Measurements from ENCODE around the gene OLR1. TPM values are rescaled to one million over a fixed set of nuclear protein-coding genes. Genes with fewer than 3 reads are reported as not detected.

OLR1 gene
- polyA plus RNA-seq (2012; ENCODE audit: insufficient read length, low read depth) = not detected

DNA sequence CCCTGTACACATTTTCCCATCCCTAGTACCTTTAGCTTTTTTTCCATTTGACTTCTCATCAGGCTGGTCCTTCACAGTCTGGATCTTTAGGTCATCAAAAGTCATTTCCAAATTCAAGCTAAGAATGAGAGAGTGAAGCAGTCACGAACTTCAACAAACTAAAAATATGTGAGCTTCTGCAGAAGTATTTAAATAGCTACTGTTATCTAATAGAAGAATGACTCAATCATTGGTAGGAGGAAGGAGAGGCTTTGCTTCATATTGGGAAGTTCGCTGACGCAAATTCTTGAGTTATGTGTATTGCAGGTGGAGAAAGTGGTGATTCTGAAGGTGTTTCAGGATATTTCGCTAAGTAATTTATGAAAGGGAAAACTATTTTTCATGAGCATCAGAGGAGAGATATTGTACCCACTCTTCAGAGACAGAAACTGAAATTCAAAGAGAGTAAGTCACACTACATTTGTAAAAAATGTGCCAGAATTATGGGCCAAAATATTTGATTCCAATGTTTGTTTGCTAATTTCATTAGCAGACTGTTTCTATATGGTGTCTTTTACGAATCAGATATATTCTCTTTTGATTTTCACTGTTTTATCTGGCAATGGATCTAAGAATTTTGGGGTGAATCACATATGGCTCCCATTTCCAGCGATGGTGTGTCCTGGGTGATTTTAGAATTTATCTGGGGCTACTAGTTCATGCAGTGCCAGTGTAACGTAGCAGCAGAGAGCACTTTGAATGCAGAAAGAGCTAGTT is at the start of gene OLR1:
TSS of gene OLR1 (minus strand) at position 160 of the 756 bp plus-strand sequence. CDS start at position 105, 55 bp downstream.
- TF ChIP-seq TAF1 (IDR thresholded peaks at IDR 0.05; ENCODE audit: borderline replicate concordance, insufficient read depth, low read length) = no peak
- TF ChIP-seq SIN3A (IDR thresholded peaks at IDR 0.05; ENCODE audit: borderline replicate concordance, insufficient read depth, low read length) = no peak
- TF ChIP-seq, protein P1, sequence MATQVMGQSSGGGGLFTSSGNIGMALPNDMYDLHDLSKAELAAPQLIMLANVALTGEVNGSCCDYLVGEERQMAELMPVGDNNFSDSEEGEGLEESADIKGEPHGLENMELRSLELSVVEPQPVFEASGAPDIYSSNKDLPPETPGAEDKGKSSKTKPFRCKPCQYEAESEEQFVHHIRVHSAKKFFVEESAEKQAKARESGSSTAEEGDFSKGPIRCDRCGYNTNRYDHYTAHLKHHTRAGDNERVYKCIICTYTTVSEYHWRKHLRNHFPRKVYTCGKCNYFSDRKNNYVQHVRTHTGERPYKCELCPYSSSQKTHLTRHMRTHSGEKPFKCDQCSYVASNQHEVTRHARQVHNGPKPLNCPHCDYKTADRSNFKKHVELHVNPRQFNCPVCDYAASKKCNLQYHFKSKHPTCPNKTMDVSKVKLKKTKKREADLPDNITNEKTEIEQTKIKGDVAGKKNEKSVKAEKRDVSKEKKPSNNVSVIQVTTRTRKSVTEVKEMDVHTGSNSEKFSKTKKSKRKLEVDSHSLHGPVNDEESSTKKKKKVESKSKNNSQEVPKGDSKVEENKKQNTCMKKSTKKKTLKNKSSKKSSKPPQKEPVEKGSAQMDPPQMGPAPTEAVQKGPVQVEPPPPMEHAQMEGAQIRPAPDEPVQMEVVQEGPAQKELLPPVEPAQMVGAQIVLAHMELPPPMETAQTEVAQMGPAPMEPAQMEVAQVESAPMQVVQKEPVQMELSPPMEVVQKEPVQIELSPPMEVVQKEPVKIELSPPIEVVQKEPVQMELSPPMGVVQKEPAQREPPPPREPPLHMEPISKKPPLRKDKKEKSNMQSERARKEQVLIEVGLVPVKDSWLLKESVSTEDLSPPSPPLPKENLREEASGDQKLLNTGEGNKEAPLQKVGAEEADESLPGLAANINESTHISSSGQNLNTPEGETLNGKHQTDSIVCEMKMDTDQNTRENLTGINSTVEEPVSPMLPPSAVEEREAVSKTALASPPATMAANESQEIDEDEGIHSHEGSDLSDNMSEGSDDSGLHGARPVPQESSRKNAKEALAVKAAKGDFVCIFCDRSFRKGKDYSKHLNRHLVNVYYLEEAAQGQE (IDR thresholded peaks at IDR 0.05; ENCODE audit: insufficient read depth in 1 of 2, low read depth in 2 of 2, low read length in 2 of 2) = no peak
- no peak for TF ChIP-seq POLR2AphosphoS5 (IDR thresholded peaks at IDR 0.05; ENCODE audit: low read depth, low read length)
- no peak for TF ChIP-seq FOXP2 (optimal IDR thresholded peaks at IDR 0.05; ENCODE audit: borderline replicate concordance, extremely low read depth, extremely low read length, insufficient read depth)

DNA sequence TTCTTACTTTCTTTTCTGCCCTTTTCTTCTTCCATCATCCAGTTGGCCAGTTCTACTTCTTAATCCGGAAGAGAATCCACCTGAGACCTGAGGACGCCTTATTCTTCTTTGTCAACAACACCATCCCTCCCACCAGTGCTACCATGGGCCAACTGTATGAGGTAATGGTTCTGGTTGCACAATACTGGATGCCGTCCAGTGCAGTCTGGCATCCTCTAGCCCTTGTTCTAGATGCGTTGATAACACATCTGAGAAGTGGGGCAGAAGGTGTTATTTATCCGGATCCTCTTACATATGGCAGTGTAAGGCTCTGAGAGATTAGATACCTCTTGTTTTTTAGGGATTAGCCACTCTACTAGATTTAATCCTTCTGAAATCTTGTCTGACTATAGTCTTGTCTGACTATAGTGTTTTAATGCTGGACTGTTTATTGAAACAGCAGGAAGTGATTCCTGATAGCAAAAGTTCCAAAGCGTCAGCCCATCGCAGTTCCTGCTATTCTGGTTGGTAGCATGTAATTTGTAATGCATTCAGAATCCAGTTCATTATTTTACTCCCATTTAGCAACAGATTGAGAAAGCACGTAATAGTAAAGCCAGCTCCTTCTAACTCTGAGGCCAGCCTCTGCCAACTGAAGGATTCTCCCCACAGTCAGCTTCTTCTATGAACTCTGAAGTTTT is 48.6 kb upstream of the OLR1 start:
- no peak for TF ChIP-seq FOXP2 (optimal IDR thresholded peaks at IDR 0.05; ENCODE audit: borderline replicate concordance, extremely low read depth, extremely low read length, insufficient read depth)

- TF ChIP-seq, protein P1 (IDR thresholded peaks at IDR 0.05; ENCODE audit: insufficient read depth in 1 of 2, low read depth in 2 of 2, low read length in 2 of 2) = no peak
- TF ChIP-seq TAF1 (IDR thresholded peaks at IDR 0.05; ENCODE audit: borderline replicate concordance, insufficient read depth, low read length) = no peak
- TF ChIP-seq SIN3A (IDR thresholded peaks at IDR 0.05; ENCODE audit: borderline replicate concordance, insufficient read depth, low read length) = no peak
- TF ChIP-seq FOXP2 (optimal IDR thresholded peaks at IDR 0.05; ENCODE audit: borderline replicate concordance, extremely low read depth, extremely low read length, insufficient read depth) = no peak
- TF ChIP-seq POLR2AphosphoS5 (IDR thresholded peaks at IDR 0.05; ENCODE audit: low read depth, low read length) = no peak
Observed at GRCh38 chr12:10218021-10218420, 46.1 kb upstream of the OLR1 start.

GRCh38 chr12:10215436-10215835 is 43.5 kb upstream of the OLR1 start:
- TF ChIP-seq POLR2AphosphoS5 (IDR thresholded peaks at IDR 0.05; ENCODE audit: low read depth, low read length) = no peak
- TF ChIP-seq TAF1 (IDR thresholded peaks at IDR 0.05; ENCODE audit: borderline replicate concordance, insufficient read depth, low read length) = no peak
- no peak for TF ChIP-seq SIN3A (IDR thresholded peaks at IDR 0.05; ENCODE audit: borderline replicate concordance, insufficient read depth, low read length)
- TF ChIP-seq, protein P1 (IDR thresholded peaks at IDR 0.05; ENCODE audit: insufficient read depth in 1 of 2, low read depth in 2 of 2, low read length in 2 of 2) = no peak
- no peak for TF ChIP-seq FOXP2 (optimal IDR thresholded peaks at IDR 0.05; ENCODE audit: borderline replicate concordance, extremely low read depth, extremely low read length, insufficient read depth)

DNA sequence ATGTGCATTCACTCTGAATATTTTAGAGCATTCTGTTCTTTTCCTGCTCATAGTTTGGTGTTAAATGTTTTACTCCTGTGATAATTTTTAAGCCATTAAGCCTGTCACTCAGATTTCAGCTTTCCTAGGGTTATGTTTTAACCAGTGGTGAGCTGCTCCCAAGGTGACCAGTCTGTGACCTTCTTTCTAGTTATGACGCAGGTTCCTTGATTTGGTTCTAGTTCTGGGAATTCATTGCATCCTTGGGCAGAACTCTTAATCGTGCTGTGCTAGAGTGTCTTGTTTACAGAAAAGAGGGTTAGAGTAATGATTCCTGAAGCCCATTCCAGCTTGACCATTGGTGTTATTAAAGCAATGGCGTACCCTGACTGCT is 42.9 kb upstream of the OLR1 start:
- no peak for TF ChIP-seq SIN3A (IDR thresholded peaks at IDR 0.05; ENCODE audit: borderline replicate concordance, insufficient read depth, low read length)
- no peak for TF ChIP-seq TAF1 (IDR thresholded peaks at IDR 0.05; ENCODE audit: borderline replicate concordance, insufficient read depth, low read length)
- no peak for TF ChIP-seq FOXP2 (optimal IDR thresholded peaks at IDR 0.05; ENCODE audit: borderline replicate concordance, extremely low read depth, extremely low read length, insufficient read depth)
- TF ChIP-seq POLR2AphosphoS5 (IDR thresholded peaks at IDR 0.05; ENCODE audit: low read depth, low read length) = no peak
- TF ChIP-seq, protein P1 (IDR thresholded peaks at IDR 0.05; ENCODE audit: insufficient read depth in 1 of 2, low read depth in 2 of 2, low read length in 2 of 2) = no peak

Data from PFSK-1 (cell line).